ENCODE measurements around the gene NDUFS8.

- TF ChIP-seq CTCF (IDR thresholded peaks at IDR 0.05; ENCODE audit: insufficient read depth, low read length): no peak
- TF ChIP-seq POLR2AphosphoS5 (IDR thresholded peaks at IDR 0.05; ENCODE audit: low read depth): no peak
Measured at GRCh38 chr11:67996051-67996450, 34.4 kb upstream of the NDUFS8 start.

Data from HL-60 (cell line).